Kidney (tissue), 14 donors: ENCODE data around the gene P2RY11. TPM values are rescaled to one million over a fixed set of nuclear protein-coding genes. Genes with fewer than 3 reads are reported as not detected.

Source experiments
- DNase-seq, 5 donors: peaks; one replicate each; pipeline ENCODE4 v3.0.0-alpha.2; 2013 to 2020
- FAIRE-seq: peaks from 2 replicates; lab custom pipeline; 2012; peaks lifted over from hg19 to GRCh38; lab: Jason Lieb, UNC
- H3K27ac ChIP-seq, 2 donors: one replicate each; pipeline ENCODE4 v1.7.0; 2013; ENCODE audit warnings: low read depth in 2 of 2, low read length in 2 of 2, inconsistent platforms in 1 of 2
- H3K27me3 ChIP-seq: one replicate; pipeline ENCODE4 v1.7.1; 2013; ENCODE audit warnings: low read length, inconsistent platforms; ENCODE audit not compliant: control insufficient read depth, insufficient read depth
- H3K36me3 ChIP-seq, 3 donors: one replicate each; pipeline versions ENCODE4 v1.7.0 to v1.7.1; 2013; ENCODE audit warnings: low read length in 3 of 3, control low read depth in 1 of 3, inconsistent platforms in 1 of 3; ENCODE audit not compliant: insufficient read depth in 3 of 3, control insufficient read depth in 2 of 3
- H3K4me1 ChIP-seq, 3 donors: one replicate each; pipeline versions ENCODE4 v1.7.0 to v1.7.1; 2013; ENCODE audit warnings: low read length in 3 of 3, inconsistent platforms in 1 of 3, low read depth in 1 of 3; ENCODE audit not compliant: control insufficient read depth in 2 of 3, insufficient read depth in 2 of 3
- H3K4me3 ChIP-seq, 3 donors: one replicate each; pipeline versions ENCODE4 v1.7.0 to v1.8.1; 2013; ENCODE audit warnings: low read length in 3 of 3, control low read depth in 1 of 3, inconsistent platforms in 1 of 3
- H3K9ac ChIP-seq, 3 donors: one replicate each; pipeline versions ENCODE4 v1.7.0 to v1.7.1; 2013; ENCODE audit warnings: low read length in 3 of 3, control low read depth in 1 of 3, inconsistent platforms in 1 of 3
- H3K9me3 ChIP-seq, 3 donors: one replicate each; pipeline versions ENCODE4 v1.7.0 to v1.7.1; 2013; ENCODE audit warnings: low read length in 3 of 3, control low read depth in 1 of 3, inconsistent platforms in 1 of 3; ENCODE audit not compliant: control insufficient read depth in 2 of 3, insufficient read depth in 1 of 3
- intact Hi-C: fragments of 100-400 bp; cut with DNase I; formaldehyde crosslinking; loops from one replicate; pipeline ENCODE4 v1.11.1; 2022
- polyA plus RNA-seq: library from polyadenylated mRNA; stranded (reverse); fragments of 350-450 nt; fragmentation: Illumina TruSeq; extraction: RNeasy Lipid Tissue Mini Kit (QIAGEN cat#74804); gene quantifications from one replicate; pipeline ENCODE4 v1.2.3, GENCODE V29; 2014; ENCODE audit warnings: low read depth, low replicate concordance; ENCODE audit not compliant: insufficient read depth
- total RNA-seq: library from RNA; stranded (reverse); fragmentation: NEBNext Ultra II Directional; extraction: Animal tissue kit (Norgen Biotek cat#: 25700); gene quantifications from one replicate; pipeline ENCODE4 v1.2.1, GENCODE V29; 2021
- TF ChIP-seq, protein P1 (sequence below): IDR thresholded peaks from 3 replicates; pipeline ENCODE4 v1.5.1; 2012; ENCODE audit warnings: mild to moderate bottlenecking, moderate library complexity, borderline replicate concordance; ENCODE audit not compliant: insufficient read depth; ENCODE audit errors: extremely low read depth
- donor health status: control.
- donor health status: control.
- donor health status: control.
- donor health status: control.
- donor health status: control.
- donor health status: DM: yes; HTN: yes; CAD: no.
- donor health status: Normal renal cell carcinoma (clear cell type).

The P2RY11 gene
- total and polyA plus RNA-seq, 2 donors from 2014 or later, result 3.7 to 17.3 TPM

GRCh38 chr19:10088949-10089554 lies 22.4 kb upstream of the P2RY11 start:
- Histone ChIP-seq H3K27me3 (no peaks in the 10 kb centered on the region), H3K4me3 (no peak overlapping the region), H3K27ac (no peak overlapping the region), H3K9ac (no peak overlapping the region), H3K9me3 (peaks cover 0 to 2% (median 0%) of the 10 kb centered on the region in 3 donors), H3K4me1 (peaks cover 0 to 5% (median 0%) of the 10 kb centered on the region in 3 donors), H3K36me3 (peaks cover 0 to 11% (median 5%) of the 10 kb centered on the region in 3 donors)
- no peak for DNase-seq
- TF ChIP-seq, protein P1, sequence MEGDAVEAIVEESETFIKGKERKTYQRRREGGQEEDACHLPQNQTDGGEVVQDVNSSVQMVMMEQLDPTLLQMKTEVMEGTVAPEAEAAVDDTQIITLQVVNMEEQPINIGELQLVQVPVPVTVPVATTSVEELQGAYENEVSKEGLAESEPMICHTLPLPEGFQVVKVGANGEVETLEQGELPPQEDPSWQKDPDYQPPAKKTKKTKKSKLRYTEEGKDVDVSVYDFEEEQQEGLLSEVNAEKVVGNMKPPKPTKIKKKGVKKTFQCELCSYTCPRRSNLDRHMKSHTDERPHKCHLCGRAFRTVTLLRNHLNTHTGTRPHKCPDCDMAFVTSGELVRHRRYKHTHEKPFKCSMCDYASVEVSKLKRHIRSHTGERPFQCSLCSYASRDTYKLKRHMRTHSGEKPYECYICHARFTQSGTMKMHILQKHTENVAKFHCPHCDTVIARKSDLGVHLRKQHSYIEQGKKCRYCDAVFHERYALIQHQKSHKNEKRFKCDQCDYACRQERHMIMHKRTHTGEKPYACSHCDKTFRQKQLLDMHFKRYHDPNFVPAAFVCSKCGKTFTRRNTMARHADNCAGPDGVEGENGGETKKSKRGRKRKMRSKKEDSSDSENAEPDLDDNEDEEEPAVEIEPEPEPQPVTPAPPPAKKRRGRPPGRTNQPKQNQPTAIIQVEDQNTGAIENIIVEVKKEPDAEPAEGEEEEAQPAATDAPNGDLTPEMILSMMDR, result no peak
- intact Hi-C loops, result no loop called here
- FAIRE-seq, result no peak

DNA sequence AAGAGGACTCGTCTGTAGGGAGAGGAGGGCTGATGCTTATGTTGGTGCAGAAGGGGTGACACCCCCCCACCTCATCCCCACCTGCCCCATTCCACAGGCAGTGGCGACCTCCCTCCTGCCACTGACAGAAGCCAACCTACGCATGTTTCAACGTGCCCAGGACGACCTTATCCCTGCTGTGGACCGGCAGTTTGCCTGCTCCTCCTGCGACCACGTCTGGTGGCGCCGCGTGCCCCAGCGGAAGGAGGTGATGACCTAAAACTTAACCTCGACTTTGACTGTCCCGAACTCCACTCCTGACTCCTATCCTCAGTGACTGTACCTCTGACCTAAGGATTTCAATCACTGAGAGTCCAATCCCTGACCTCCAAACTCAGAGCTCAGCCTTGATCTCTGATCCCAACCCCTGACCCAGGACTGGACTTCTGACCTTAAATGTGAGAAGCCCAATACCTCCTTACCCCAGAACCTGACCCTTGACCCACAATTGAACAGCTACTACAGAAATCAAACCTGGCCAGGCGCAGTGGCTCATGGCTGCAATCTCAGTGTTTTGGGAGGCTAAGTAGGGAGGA lies 21.6 kb upstream of the P2RY11 start:
- TF ChIP-seq, protein P1, result no peak
- Histone ChIP-seq H3K27me3 (no peaks in the 10 kb centered on the region), H3K9ac (no peak overlapping the region), H3K9me3 (peaks cover 0 to 2% (median 0%) of the 10 kb centered on the region in 3 donors), H3K4me3 (no peak overlapping the region), H3K36me3 (peaks cover 0 to 11% (median 5%) of the 10 kb centered on the region in 3 donors), H3K27ac (no peak overlapping the region), H3K4me1 (peaks cover 0 to 5% (median 0%) of the 10 kb centered on the region in 3 donors)
- intact Hi-C loops, result no loop called here
- no peak for FAIRE-seq
- DNase-seq, result no peak

DNA sequence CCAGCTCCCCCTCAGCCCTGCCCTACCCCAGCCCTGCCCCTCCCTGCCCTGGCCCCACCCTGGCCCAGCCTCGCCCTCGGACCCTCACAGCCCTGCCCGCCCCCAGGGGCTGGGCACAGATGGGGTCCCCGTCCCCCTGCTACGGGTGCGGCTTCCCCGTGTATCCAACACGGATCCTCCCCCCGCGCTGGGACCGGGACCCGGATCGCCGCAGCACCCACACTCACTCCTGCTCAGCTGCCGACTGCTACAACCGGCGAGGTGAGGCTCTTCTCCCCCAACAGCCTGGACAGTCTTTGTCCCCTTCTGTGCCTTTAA lies 20.2 kb upstream of the P2RY11 start:
- intact Hi-C loops, result no loop called here
- H3K4me1 ChIP-seq, result peaks cover 0 to 6% (median 4%) of the 10 kb centered on the region in 3 donors
- H3K9me3 ChIP-seq, result peaks cover 0 to 2% (median 0%) of the 10 kb centered on the region in 3 donors
- TF ChIP-seq, protein P1, result no peak
- peaks cover 0 to 11% (median 5%) of the 10 kb centered on the region in 3 donors for H3K36me3 ChIP-seq
- DNase-seq (peak in 1 of 5 donors; percentile 80), FAIRE-seq (no peak)
- no peak overlapping the region for H3K4me3 ChIP-seq
- no peak overlapping the region for H3K27ac ChIP-seq
- H3K9ac ChIP-seq, result no peak overlapping the region
- no peaks in the 10 kb centered on the region for H3K27me3 ChIP-seq
